Kidney epithelial cell (primary cell): ENCODE results near the gene TOR4A. TPM values are rescaled to one million over a fixed set of nuclear protein-coding genes. Genes with fewer than 3 reads are reported as not detected.

Source experiments
- DNase-seq: peaks from one replicate; pipeline ENCODE4 v3.0.0-alpha.2; 2010; ENCODE audit warnings: low read depth
- H3K27me3 ChIP-seq: 2 replicates; pipeline ENCODE4 v1.6.0; 2011; ENCODE audit warnings: low read length; ENCODE audit not compliant: control insufficient read depth, insufficient read depth
- H3K36me3 ChIP-seq: 2 replicates; pipeline ENCODE4 v1.5.1; 2011; ENCODE audit warnings: low read length; ENCODE audit not compliant: control insufficient read depth, insufficient read depth
- H3K4me3 ChIP-seq: 2 replicates; pipeline ENCODE4 v1.5.1; 2011; ENCODE audit warnings: low read depth, mild to moderate bottlenecking, control low read depth, low read length
- CTCF ChIP-seq: IDR thresholded peaks from 2 replicates; pipeline ENCODE4 v1.5.1; 2011; ENCODE audit warnings: mild to moderate bottlenecking, moderate library complexity, low read length, control low read depth, inconsistent platforms; ENCODE audit not compliant: insufficient read depth, poor library complexity, severe bottlenecking
- total RNA-seq: library from RNA; depleted of rRNA; stranded (reverse); fragments of >200 nt; gene quantifications from 2 replicates; pipeline ENCODE4 v1.2.3, GENCODE V29; 2015

TOR4A gene
- total RNA-seq, 1 donor from 2014 or later, result 33.5 TPM

DNA sequence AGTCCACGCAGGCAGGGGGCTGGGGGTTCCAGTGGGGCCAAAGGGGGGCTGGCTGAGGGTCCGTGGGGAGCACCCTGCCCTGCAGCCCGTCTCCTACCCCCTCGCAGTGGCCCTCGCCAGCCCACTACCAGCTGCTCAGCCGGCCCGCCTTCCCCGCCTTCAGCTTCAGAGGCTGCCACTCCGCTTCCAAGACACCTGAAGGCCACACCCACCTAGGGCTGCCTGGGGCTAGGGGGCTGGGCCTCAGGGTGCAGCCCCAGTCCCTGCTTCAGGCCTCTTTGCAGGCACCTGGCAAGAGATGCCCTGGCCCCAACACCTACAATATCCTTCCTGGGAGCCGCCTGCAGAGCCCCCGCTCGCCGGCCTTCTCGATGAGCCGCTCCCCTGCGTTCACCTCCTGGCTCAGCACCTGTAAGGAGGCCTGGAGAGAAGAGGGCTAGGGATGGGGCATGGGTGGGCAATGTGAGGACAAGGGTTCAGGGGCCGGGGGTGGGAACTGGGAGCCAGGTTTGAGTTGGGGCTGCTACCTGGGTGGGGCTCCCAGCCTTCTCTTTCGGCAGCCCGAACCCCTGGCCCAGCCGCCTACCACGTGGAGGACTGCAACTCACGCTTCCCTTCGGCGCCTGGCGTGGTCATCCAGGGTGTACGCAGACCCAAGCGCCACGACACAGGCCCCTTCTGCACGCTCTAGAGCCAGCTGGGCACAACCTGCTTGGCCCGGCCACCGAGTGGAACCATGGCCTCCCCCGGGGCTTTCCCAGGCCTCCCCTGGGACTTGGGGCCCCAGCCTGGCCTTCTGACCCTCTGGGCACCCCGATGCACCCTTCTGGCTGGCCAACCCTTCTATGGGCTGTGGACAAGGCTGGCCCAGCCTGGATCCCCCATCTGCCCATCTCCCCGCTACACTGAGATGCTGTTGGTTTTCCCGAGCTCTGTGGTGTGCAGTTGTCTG is 24.7 kb upstream of the TOR4A start:
- Histone ChIP-seq H3K4me3 (no peak overlapping the region), H3K36me3 (no peaks in the 10 kb centered on the region), H3K27me3 (no peaks in the 10 kb centered on the region)
- no peak for DNase-seq
- TF ChIP-seq CTCF, result no peak

DNA sequence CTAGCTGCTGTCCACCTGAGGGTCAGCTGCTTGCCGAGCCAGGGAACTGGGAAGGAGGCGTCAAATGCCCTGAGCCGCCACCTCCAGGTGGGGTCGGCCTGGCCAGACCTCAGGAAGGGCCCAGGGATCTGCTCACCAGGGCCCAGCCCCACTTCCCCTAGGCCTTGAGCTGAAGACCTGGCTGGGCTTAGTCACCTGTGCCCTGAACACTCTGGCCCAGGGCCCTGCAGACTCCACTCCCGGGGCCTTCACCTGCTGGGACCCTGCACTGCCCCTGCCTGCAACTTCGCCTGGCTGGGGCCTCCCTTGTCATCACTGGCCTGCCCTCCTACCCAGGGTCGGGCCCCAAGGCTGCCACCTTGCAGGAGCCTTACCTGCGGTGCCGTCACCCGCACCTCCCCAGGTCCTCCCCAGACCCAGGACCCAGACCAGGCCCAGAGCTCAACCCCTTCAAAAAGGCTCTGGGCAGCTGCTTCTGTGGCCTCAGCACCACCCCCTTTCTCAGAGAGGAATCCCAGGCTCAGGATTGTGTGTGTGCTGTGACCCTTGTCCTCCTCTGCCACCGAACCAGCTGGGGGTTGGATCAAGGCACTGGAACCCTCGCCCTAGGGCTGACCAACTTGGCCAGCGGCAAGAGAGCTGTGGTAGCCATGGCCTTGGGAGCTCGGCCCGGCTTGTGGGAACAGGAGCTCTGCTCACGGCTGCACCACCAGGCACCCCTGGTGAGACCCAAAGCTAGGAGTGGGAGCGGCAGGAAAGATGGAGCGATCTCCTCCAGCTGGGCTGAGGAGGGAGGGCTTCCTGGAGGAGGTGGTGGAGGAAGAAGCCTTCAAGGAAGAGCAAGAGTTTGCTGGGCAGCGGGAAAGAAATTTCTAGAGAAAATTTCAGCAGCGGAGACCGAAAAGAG is 23.6 kb upstream of the TOR4A start:
- no peaks in the 10 kb centered on the region for H3K36me3 ChIP-seq
- no peak for DNase-seq
- TF ChIP-seq CTCF, result no peak
- H3K4me3 ChIP-seq, result peak overlapping the region; percentile 63
- no peaks in the 10 kb centered on the region for H3K27me3 ChIP-seq

DNA sequence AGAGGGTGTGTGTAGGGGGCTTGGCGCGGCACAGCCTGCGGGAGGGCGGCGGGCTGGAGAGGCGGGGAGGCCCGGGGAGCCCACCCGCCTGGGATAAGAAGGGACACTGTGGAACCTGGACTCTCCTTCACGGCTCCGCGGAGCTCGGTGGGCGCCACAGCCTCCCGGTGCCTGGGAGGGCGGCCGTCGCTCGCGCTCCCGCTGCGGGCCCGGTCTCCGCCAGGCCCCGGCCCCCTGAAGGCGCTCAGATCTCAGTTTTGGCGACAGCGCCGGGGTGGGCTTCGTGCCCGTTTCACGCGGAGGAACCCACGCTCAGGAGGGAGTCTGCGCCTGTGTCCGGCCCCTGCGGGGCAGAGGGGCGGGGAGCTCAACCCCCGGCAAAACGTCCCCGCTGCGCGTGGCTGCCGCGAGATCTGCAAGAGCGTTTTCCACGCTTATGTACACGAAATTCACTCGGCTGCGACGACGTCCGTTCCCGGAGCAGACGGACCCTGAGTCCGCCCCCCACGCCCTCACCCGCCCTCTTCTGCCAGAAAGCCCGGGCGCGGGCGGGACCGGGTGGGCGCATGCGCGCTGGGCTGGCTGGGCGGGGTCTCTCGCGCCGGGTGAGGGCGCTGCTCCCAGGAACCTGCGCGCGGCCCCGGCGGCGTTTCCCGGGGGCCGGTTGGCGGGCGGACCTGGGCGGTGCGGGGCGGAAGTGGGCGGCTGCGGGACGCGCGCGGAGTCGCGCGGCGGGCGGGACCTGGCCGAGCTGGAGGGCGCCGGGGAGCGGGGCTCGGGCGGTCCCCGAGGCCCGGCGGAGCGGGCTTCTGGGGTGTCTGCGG is 22.7 kb upstream of the TOR4A start, which contains the start of gene NELFB:
TSS of gene NELFB (plus strand) at position 704 of the 824 bp plus-strand sequence.
- DNase-seq, result no peak
- no peak for TF ChIP-seq CTCF
- Histone ChIP-seq H3K36me3 (no peaks in the 10 kb centered on the region), H3K27me3 (no peaks in the 10 kb centered on the region), H3K4me3 (peak within 1 kb of the TSS; percentile 67)

GRCh38 chr9:137255448-137256114 is 21.9 kb upstream of the TOR4A start:
- DNase-seq, result no peak
- H3K27me3 ChIP-seq, result no peaks in the 10 kb centered on the region
- H3K36me3 ChIP-seq, result no peaks in the 10 kb centered on the region
- peak overlapping the region; percentile 67 for H3K4me3 ChIP-seq
- TF ChIP-seq CTCF, result no peak

- peak overlapping the region; percentile 67 for H3K4me3 ChIP-seq
- H3K36me3 ChIP-seq, result no peaks in the 10 kb centered on the region
- no peaks in the 10 kb centered on the region for H3K27me3 ChIP-seq
- TF ChIP-seq CTCF, result no peak
- no peak for DNase-seq
Measured at GRCh38 chr9:137256362-137256761, 21.2 kb upstream of the TOR4A start.
